Measurements from ENCODE around the gene RBMS3.

The RBMS3 gene

DNA sequence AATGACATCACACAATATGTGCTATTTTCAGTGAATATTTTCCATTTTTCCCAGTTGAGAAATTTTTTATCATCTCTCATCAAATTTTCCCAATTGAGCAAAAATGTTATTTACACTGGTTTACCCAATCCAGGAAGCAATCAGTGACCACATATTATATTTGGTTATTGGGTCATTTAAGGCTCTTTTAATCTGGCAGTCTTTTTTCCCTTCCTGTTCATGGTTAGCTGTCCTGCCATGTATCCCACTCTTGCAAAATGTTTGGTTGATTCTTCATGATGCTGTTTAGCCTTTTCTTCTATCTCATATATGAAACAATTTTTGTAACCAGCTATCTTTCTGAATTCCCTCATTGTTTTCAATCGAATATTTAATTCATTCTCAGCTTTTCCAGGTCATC lies 626.0 kb downstream of the RBMS3 start:
- in situ Hi-C loops (cut with MboI; ENCODE audit: low sequenced_read_pairs) = no loop called here
- Histone ChIP-seq H3K4me3 (no peak overlapping the region), H3K4me1 (no peaks in the 10 kb centered on the region), H3K9me3 (no peaks in the 10 kb centered on the region), H3K27me3 (ENCODE audit: low read depth) (no peaks in the 10 kb centered on the region), H3K36me3 (replicated peaks) (no peaks in the 10 kb centered on the region)
- DNase-seq (ENCODE audit: low spot score in 2 of 2) = no peak

DNA sequence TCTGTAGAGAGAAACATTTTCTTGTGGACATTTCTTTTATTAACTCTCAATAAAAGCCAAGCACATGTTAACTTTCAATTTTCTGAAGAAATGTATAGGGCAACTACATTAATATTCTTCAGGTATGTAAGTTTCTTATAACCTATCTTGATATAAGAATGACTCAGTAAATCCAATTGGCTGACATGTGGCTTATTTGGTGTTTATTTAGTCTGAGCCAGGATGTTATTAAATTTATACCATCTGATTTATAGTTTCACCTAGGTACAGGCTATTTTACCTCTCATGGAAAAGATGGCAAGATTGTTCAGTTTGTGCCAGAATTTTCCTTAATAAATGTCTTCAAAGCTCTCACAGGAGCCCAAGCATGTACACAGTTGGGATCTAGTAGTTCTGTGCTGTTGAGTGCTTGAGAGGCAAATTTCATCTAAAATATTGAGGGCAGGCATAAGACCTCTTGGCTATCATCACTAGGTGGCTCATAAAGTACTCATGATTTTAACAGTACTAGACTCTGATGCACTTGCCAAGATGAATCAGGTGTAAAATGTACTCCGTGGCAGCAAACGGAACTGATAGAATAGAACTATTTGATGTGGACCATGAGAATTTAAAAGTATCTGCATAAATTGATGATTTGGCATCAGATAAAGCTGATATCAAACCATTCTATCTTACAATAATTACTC lies 631.9 kb downstream of the RBMS3 start:
- Histone ChIP-seq H3K4me1 (no peaks in the 10 kb centered on the region), H3K27me3 (ENCODE audit: low read depth) (no peaks in the 10 kb centered on the region), H3K9me3 (no peaks in the 10 kb centered on the region), H3K4me3 (no peak overlapping the region), H3K36me3 (replicated peaks) (no peaks in the 10 kb centered on the region)
- no peak for DNase-seq (ENCODE audit: low spot score in 2 of 2)
- in situ Hi-C loops (cut with MboI; ENCODE audit: low sequenced_read_pairs) = no loop called here

DNA sequence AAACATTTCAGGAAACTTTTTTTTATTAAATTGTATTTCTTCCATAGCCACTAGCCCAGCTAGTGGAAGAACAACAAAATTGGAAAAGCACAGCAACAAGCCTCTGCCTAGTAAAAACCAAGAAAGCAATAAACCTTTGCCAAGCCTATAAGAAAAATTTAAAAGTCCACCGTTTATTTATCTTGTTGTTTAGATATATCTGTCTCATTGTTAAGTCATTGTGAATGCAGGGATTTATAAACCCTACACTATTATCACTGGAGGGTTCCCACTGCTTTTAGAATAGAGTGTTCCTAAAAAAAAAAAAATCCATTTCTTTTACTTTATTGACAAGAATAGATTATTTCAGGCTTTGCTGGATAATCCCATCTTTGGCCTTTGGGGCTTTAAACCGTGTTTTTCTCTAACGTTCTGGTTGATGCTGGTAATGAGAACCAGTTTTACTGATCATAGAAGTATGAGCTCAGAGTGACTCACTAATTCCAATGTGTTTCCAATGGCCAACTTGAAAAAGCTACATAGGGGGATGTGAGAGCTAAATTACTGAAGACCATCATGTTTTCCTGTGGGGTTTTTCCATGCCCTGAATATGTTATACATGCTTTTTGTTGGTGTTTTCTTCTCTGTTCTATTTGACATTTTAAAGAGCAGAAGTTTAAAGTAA lies 634.1 kb downstream of the RBMS3 start:
- DNase-seq (ENCODE audit: low spot score in 2 of 2) = no peak
- Histone ChIP-seq H3K27me3 (ENCODE audit: low read depth) (no peaks in the 10 kb centered on the region), H3K4me3 (no peak overlapping the region), H3K4me1 (no peaks in the 10 kb centered on the region), H3K36me3 (replicated peaks) (no peaks in the 10 kb centered on the region), H3K9me3 (no peaks in the 10 kb centered on the region)
- in situ Hi-C loops (cut with MboI; ENCODE audit: low sequenced_read_pairs) = no loop called here

DNA sequence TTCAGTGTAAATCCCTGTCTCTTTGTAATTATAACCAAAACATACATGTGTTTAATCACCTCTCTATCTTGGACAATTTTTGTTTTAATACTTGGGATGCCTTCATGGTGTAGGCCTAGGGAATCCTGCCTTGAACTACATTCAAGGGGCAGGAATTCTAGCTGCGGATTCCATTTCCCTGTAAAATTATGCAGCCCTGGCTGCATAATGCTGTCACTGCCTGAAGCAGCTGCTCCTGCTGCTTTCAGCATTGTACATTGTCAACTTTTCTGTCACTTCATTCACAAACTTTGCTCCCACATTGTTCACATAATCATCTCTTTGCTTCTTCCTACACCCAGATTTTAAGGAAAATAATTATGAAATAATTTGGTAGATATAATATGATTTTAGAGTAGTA lies 638.7 kb downstream of the RBMS3 start:
- H3K4me3 ChIP-seq = no peak overlapping the region
- no peaks in the 10 kb centered on the region for H3K36me3 ChIP-seq (replicated peaks)
- no peak for DNase-seq (ENCODE audit: low spot score in 2 of 2)
- in situ Hi-C loops (cut with MboI; ENCODE audit: low sequenced_read_pairs) = no loop called here
- no peaks in the 10 kb centered on the region for H3K4me1 ChIP-seq
- H3K9me3 ChIP-seq = no peaks in the 10 kb centered on the region
- no peaks in the 10 kb centered on the region for H3K27me3 ChIP-seq (ENCODE audit: low read depth)

DNA sequence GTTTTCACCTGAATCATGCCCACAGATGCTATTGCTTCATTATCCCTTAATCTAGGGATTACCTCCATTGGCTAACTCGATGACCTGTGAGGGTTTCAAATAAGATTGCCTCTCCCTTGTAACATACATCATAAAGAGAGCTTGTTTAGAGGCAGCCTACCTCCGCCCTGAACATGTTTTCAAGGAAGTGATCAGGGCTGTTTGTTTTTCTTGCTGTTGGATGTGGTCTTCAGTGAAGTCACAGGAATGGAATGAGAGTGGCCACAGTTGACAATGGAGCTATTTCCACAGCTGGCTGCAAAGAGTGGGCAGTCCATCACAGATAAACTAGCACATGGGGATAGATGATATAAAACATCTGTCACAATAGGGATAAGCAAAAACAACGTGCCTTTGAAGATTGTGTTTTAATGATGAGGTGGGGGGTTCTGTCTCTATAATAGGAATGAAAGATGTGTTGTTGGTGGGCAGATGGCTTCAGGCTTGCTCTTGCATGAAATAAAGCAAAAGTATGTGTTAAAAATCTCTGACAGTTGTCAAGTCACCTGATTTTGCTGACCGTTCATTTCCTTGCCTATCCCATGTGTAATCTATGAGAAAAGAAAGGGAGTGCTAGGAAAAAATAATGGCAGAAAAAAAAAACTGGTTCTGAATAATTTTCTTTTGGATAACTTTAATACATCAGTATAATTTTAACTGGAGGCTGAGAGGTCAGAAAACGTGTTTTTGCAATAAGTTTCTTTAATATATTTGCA lies 642.3 kb downstream of the RBMS3 start:
- Histone ChIP-seq H3K4me1 (no peaks in the 10 kb centered on the region; the same call in 1 of the 2 replicates), H3K9me3 (no peaks in the 10 kb centered on the region), H3K4me3 (no peak overlapping the region), H3K36me3 (replicated peaks) (no peaks in the 10 kb centered on the region), H3K27me3 (ENCODE audit: low read depth) (no peaks in the 10 kb centered on the region)
- in situ Hi-C loops (cut with MboI; ENCODE audit: low sequenced_read_pairs) = no loop called here
- DNase-seq (ENCODE audit: low spot score in 2 of 2) = no peak

DNA sequence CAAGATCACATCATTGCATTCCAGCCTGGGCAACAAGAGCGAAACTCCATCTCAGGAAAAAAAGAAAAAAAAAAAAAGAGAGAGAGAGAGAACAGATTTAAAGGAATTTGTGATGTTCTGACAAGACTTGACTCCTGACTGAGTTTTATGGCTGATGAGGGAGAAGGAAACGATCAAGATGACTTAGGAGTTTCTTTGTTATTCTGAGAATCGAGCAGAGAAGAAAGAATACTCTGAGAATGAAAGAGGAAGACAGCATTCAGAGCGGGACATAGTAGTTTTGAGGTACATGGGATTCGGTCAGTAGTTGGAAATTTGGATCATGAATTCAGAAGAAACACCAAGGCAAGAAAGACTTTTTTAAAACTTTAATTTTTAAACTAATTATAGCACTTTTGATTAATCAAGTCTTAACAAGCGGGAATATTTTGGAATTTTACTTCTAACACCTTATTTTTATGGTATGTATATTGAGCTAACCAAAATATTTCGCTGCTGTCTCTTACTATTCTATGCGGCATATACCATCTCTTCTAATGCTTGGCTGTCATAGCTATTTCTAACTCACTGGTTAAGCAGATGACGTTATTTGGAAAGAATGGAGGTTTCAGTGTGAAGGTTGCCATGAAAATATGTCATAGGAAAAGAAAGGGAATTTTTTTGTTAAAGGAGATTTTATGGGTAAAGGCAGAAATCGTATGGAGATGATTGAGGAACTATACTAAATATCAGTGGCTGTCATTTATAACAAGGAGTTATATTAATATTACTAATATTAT lies 644.1 kb downstream of the RBMS3 start:
- H3K27me3 ChIP-seq (ENCODE audit: low read depth) = no peaks in the 10 kb centered on the region
- no peaks in the 10 kb centered on the region for H3K9me3 ChIP-seq
- in situ Hi-C loops (cut with MboI; ENCODE audit: low sequenced_read_pairs) = no loop called here
- no peak for DNase-seq (ENCODE audit: low spot score in 2 of 2)
- H3K4me1 ChIP-seq = no peaks in the 10 kb centered on the region; the same call in 1 of the 2 replicates
- H3K36me3 ChIP-seq (replicated peaks) = no peaks in the 10 kb centered on the region
- no peak overlapping the region for H3K4me3 ChIP-seq

DNA sequence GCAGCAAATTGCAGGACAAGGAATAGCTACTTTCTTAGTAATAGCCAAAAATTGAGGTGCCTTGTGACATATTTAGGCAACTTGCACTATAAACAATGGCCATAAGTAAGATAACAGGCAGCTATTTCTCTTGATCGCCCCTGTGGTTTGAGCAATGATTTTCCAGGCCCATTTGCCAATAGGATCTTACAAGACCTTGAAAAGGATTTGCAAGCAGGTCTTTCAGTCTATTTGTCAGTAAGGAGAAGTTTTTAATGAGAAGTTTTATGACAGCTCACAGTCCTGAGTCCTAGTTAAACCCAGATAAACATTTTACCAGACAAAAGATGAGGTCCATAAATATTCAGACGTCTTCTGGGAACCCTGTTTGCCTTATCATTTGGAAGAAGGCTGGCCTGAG lies 645.5 kb downstream of the RBMS3 start:
- in situ Hi-C loops (cut with MboI; ENCODE audit: low sequenced_read_pairs) = no loop called here
- Histone ChIP-seq H3K27me3 (ENCODE audit: low read depth) (no peaks in the 10 kb centered on the region), H3K4me1 (no peaks in the 10 kb centered on the region; the same call in 1 of the 2 replicates), H3K36me3 (replicated peaks) (no peaks in the 10 kb centered on the region), H3K9me3 (no peaks in the 10 kb centered on the region), H3K4me3 (no peak overlapping the region)
- DNase-seq (ENCODE audit: low spot score in 2 of 2) = peak in 1 of 2 experiments; percentile 56

DNA sequence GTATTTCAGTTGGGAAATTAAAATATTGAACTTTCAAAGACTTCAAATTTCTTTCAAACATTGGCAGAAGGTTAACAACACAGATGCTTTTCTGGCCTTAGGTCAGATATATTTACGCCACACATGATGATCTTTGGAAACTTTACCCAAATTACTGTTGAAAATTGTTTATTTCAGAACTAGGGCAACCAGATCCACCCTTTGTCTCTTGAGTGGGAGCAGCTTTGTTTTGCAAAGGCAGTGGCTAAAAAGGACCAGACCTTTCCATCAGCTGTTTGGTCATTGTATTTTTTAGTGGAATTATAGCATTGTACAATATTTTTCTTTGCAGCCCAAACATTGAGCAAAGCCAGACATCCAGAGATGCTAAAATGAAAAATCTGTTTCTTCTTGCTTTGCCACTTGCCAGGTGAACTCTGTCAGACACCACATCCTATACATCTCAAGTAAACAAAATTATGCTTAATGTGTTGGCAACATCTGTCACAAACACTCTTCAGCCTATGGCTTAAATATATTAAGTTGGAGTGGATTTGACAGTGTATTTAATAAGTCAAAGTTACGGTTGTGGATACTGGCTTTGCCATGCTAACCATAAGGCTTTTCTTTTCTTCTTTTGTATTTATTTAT lies 651.9 kb downstream of the RBMS3 start:
- Histone ChIP-seq H3K4me3 (no peak overlapping the region), H3K27me3 (ENCODE audit: low read depth) (no peaks in the 10 kb centered on the region), H3K36me3 (replicated peaks) (no peaks in the 10 kb centered on the region), H3K9me3 (no peaks in the 10 kb centered on the region), H3K4me1 (peaks cover 31% of the 10 kb centered on the region)
- in situ Hi-C loops (cut with MboI; ENCODE audit: low sequenced_read_pairs) = no loop called here
- peak; percentile 25 to 45 for DNase-seq (ENCODE audit: low spot score in 2 of 2)

DNA sequence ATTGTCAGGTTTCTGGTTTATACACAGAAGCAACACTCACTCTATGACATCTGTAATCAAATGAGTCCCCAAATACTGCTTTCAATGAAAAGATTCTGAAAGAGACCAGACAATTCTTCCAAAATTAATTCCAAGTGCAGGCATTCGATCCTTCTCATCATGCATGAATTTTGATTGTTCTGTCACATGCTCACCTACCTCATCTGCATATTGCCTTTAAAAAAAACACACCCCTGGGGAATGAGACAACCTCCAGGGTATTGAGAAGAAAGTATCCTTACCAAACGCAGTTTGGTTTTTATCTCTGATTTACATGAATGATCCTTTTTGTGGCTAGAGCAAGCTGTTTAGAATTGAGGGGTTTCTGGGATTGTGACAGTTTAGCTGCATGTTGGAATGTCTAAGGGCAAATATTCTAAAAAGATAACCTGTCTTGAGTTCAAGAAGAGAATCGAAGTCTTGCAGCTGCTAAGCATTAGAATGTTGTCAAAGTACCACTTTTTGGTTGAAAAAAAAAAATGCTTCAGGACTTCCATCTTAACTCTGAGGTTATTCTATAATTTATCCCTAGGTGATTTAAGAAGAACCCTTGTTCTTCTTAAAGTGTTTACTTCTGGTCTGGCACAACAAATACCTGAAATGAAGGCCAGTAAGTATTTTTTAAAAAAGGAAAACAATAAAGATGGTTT lies 653.1 kb downstream of the RBMS3 start:
- Histone ChIP-seq H3K27me3 (ENCODE audit: low read depth) (no peaks in the 10 kb centered on the region), H3K9me3 (no peaks in the 10 kb centered on the region), H3K36me3 (replicated peaks) (no peaks in the 10 kb centered on the region), H3K4me1 (peaks cover 31% of the 10 kb centered on the region), H3K4me3 (no peak overlapping the region)
- no peak for DNase-seq (ENCODE audit: low spot score in 2 of 2)
- in situ Hi-C loops (cut with MboI; ENCODE audit: low sequenced_read_pairs) = no loop called here

DNA sequence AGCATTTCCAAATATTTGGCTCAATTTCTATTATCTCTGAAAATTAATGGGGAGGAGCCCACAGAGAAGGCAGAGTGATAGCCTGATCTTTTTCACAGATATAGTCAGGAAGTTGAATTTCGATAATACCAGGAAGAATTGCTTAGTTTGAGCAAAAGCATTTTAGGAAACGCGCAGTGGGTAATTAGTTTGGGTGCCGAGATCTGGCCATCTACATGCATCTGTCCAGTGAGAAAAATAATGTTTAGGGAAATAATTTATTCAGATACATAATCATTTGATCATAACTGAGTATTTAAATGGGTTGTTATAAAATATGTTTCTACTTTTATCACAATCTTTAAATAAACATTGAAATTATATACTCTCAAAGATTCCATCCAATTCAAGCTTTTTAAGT lies 653.9 kb downstream of the RBMS3 start:
- DNase-seq (ENCODE audit: low spot score in 2 of 2) = no peak
- no peak overlapping the region for H3K4me3 ChIP-seq
- in situ Hi-C loops (cut with MboI; ENCODE audit: low sequenced_read_pairs) = no loop called here

DNA sequence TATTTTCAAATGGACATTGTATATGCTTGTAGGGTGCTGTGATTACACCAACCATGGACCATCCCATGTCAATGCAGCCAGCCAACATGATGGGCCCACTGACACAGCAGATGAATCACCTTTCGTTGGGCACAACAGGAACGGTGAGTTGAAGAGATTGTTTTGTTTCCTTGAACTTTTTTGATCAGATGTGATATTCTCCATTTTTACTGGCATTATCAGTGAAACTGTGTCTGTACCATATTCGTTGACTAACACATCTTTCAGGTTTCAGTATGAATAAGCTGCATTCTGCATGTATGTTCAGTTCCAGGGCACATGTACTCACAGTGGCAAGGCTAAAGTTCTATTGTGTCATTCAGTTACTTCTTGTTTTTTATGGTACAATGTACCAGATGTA lies 655.2 kb downstream of the RBMS3 start:
- no peak for DNase-seq (ENCODE audit: low spot score in 2 of 2)
- H3K36me3 ChIP-seq (replicated peaks) = no peaks in the 10 kb centered on the region
- H3K4me1 ChIP-seq = peaks cover 31% of the 10 kb centered on the region
- no peaks in the 10 kb centered on the region for H3K9me3 ChIP-seq
- H3K27me3 ChIP-seq (ENCODE audit: low read depth) = no peaks in the 10 kb centered on the region
- no peak overlapping the region for H3K4me3 ChIP-seq
- in situ Hi-C loops (cut with MboI; ENCODE audit: low sequenced_read_pairs) = no loop called here

More for the DNA sequence above, 653.9 kb downstream of the RBMS3 start:
- no peaks in the 10 kb centered on the region for H3K9me3 ChIP-seq
- no peaks in the 10 kb centered on the region for H3K27me3 ChIP-seq (ENCODE audit: low read depth)
- peaks cover 31% of the 10 kb centered on the region for H3K4me1 ChIP-seq
- no peaks in the 10 kb centered on the region for H3K36me3 ChIP-seq (replicated peaks)

DNA sequence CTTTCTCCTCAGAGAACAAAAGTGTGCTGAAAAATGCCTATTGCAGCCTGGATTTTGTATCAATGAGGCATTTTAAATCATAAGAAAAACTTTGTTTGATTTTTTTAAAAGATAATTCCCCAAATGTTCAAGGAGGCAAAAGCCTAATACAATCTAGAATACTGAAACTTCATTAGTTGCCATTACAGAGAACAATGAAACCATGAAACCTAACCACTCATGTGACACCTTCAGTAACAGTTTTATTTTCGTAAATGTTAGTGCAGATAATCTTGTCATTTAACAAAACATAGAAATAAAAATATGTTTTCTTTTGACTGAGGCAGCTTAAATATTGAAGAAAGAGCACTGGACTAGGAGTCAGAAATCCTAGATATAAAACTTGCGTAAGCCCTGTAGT lies 655.9 kb downstream of the RBMS3 start:
- in situ Hi-C loops (cut with MboI; ENCODE audit: low sequenced_read_pairs) = no loop called here
- H3K36me3 ChIP-seq (replicated peaks) = no peaks in the 10 kb centered on the region
- H3K4me3 ChIP-seq = no peak overlapping the region
- H3K9me3 ChIP-seq = no peaks in the 10 kb centered on the region
- H3K27me3 ChIP-seq (ENCODE audit: low read depth) = no peaks in the 10 kb centered on the region
- no peak for DNase-seq (ENCODE audit: low spot score in 2 of 2)
- H3K4me1 ChIP-seq = peaks cover 31% of the 10 kb centered on the region

DNA sequence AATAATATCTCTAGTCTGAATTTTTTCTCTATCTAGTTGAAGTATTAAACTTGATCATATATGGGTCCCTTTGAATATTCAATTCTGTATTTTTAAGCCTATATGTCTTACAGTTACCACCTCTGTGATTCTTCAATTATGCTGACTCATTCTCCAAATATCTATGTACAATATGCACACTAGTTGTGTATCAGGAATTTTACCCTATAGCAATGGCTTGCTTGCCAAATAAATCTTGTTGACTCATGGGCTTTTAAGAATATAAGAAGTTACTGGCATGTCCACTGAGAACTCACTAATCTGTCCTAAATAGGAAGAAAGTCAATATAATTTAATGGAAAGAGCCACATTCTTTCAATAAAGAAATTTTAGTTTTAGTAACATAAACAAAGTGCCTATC lies 656.3 kb downstream of the RBMS3 start:
- in situ Hi-C loops (cut with MboI; ENCODE audit: low sequenced_read_pairs) = no loop called here

More for the DNA sequence above, 656.3 kb downstream of the RBMS3 start:
- DNase-seq (ENCODE audit: low spot score in 2 of 2) = no peak
- no peak overlapping the region for H3K4me3 ChIP-seq
- peaks cover 29% of the 10 kb centered on the region for H3K4me1 ChIP-seq
- H3K36me3 ChIP-seq (replicated peaks) = no peaks in the 10 kb centered on the region
- H3K27me3 ChIP-seq (ENCODE audit: low read depth) = no peaks in the 10 kb centered on the region
- H3K9me3 ChIP-seq = no peaks in the 10 kb centered on the region

Data from HAP-1 (cell line).